ENCODE results near the gene LONRF2.

- TF ChIP-seq CTCF (IDR thresholded peaks at IDR 0.05): no peak
- TF ChIP-seq POLR2A (IDR thresholded peaks at IDR 0.05): no peak
Observed at GRCh38 chr2:100235581-100235980, 86.7 kb downstream of the LONRF2 start.
